Bone marrow (tissue), 2 donors: ENCODE data around the gene AURKAIP1.
A peak's percentile ranks its signal among the peaks of the same experiment; 100 is the strongest.

Experiments
- DNase-seq, 2 donors: peaks; one replicate each; lab custom pipeline; 2025; lab: John Stamatoyannopoulos, UW

AURKAIP1 gene

GRCh38 chr1:1359664-1360468 is 15.1 kb downstream of the AURKAIP1 start:
- no peak for DNase-seq

GRCh38 chr1:1359308-1359663 is 15.7 kb downstream of the AURKAIP1 start:
- no peak for DNase-seq

- DNase-seq = no peak
Observed at GRCh38 chr1:1358433-1359271, 16.4 kb downstream of the AURKAIP1 start, which contains the start of gene MXRA8. MXRA8 (minus strand) TSS chr1:1358555; CDS start chr1:1358504, 51 bp downstream.

- no peak for DNase-seq
Observed at GRCh38 chr1:1357871-1358432, 17.1 kb downstream of the AURKAIP1 start.

GRCh38 chr1:1356796-1357401 is 18.1 kb downstream of the AURKAIP1 start:
- DNase-seq = no peak

- DNase-seq = no peak
Observed at GRCh38 chr1:1356166-1356795, 18.7 kb downstream of the AURKAIP1 start.

- DNase-seq = no peak
Observed at GRCh38 chr1:1355416-1355815, 19.6 kb downstream of the AURKAIP1 start.

- no peak for DNase-seq
Observed at GRCh38 chr1:1354271-1355247, 20.4 kb downstream of the AURKAIP1 start.

GRCh38 chr1:1353389-1354151 is 21.4 kb downstream of the AURKAIP1 start:
- no peak for DNase-seq

GRCh38 chr1:1352786-1353388 is 22.1 kb downstream of the AURKAIP1 start:
- no peak for DNase-seq

GRCh38 chr1:1351511-1352427 is 23.2 kb downstream of the AURKAIP1 start:
- no peak for DNase-seq

GRCh38 chr1:1349256-1350012 is 25.6 kb downstream of the AURKAIP1 start, which contains the start of gene DVL1:
DVL1 (minus strand) TSS chr1:1349418; CDS start chr1:1349065, 353 bp downstream.
- DNase-seq = peak in 1 of 2 donors; percentile 56

- DNase-seq = peak in 1 of 2 donors; percentile 52
Observed at GRCh38 chr1:1348420-1349255, 26.4 kb downstream of the AURKAIP1 start.

GRCh38 chr1:1347663-1348419 is 27.2 kb downstream of the AURKAIP1 start:
- no peak for DNase-seq

- no peak for DNase-seq
Observed at GRCh38 chr1:1347026-1347595, 27.9 kb downstream of the AURKAIP1 start.
